HCT116 (cell line): ENCODE results near the gene KRI1. TPM values are rescaled to one million over a fixed set of nuclear protein-coding genes. Genes with fewer than 3 reads are reported as not detected.

Experiments
- ATF3 ChIP-seq: IDR thresholded peaks from 2 replicates; pipeline ENCODE4 v1.6.1; 2012
- EGR1 ChIP-seq: IDR thresholded peaks from 2 replicates; pipeline ENCODE4 v1.6.1; 2012; ENCODE audit warnings: low read depth
- ELF1 ChIP-seq: IDR thresholded peaks from 2 replicates; pipeline ENCODE4 v1.6.1; 2012; ENCODE audit warnings: low read depth, borderline replicate concordance
- EZH2phosphoT487 ChIP-seq: fragments of 200-600 bp; IDR thresholded peaks from 2 replicates; pipeline ENCODE4 v1.6.1; 2018; ENCODE audit warnings: antibody characterized with exemption, borderline replicate concordance
- FOSL1 ChIP-seq: IDR thresholded peaks from 2 replicates; pipeline ENCODE4 v1.6.1; 2012; ENCODE audit warnings: low read depth
- JUND ChIP-seq: IDR thresholded peaks from 2 replicates; pipeline ENCODE4 v1.6.1; 2012
- POLR2A ChIP-seq: IDR thresholded peaks from 2 replicates; pipeline ENCODE4 v1.7.0; 2011; ENCODE audit warnings: borderline replicate concordance; ENCODE audit not compliant: insufficient read depth, insufficient read length; ENCODE audit errors: extremely low read depth
- POLR2AphosphoS5 ChIP-seq: IDR thresholded peaks from 2 replicates; pipeline ENCODE4 v1.6.1; 2011; ENCODE audit warnings: mild to moderate bottlenecking, low read depth, low read length, moderate library complexity
- RAD21 ChIP-seq: IDR thresholded peaks from 2 replicates; pipeline ENCODE4 v1.6.1; 2012; ENCODE audit warnings: low read depth, mild to moderate bottlenecking
- SP1 ChIP-seq: IDR thresholded peaks from 2 replicates; pipeline ENCODE4 v1.6.1; 2012; ENCODE audit warnings: low read depth
- SRF ChIP-seq: IDR thresholded peaks from 2 replicates; pipeline ENCODE4 v1.6.1; 2012; ENCODE audit warnings: low read depth
- YY1 ChIP-seq: IDR thresholded peaks from 2 replicates; pipeline ENCODE4 v1.6.1; 2011; ENCODE audit warnings: low read length, low read depth, moderate library complexity, mild to moderate bottlenecking; ENCODE audit not compliant: insufficient replicate concordance; ENCODE audit errors: extremely low read depth
- ZBTB33 ChIP-seq: IDR thresholded peaks from 2 replicates; pipeline ENCODE4 v1.6.1; 2011; ENCODE audit warnings: mild to moderate bottlenecking, low read length, moderate library complexity; ENCODE audit not compliant: insufficient replicate concordance; ENCODE audit errors: extremely low read depth
- ZNF274 ChIP-seq: fragments of 200-500 bp; sonication (Bioruptor generic); IDR thresholded peaks from 2 replicates; pipeline ENCODE4 v1.6.1; 2014; ENCODE audit warnings: mild to moderate bottlenecking, low read depth, low read length, inconsistent platforms
- total RNA-seq: library from RNA; stranded (reverse); gene quantifications from one replicate; pipeline ENCODE4 v1.2.1, GENCODE V29; 2021; ENCODE audit not compliant: unreplicated experiment

The KRI1 gene
- total RNA-seq, 1 experiment from 2014 or later = 44.0 TPM

GRCh38 chr19:10587839-10588150 lies 22.0 kb upstream of the KRI1 start (continued):
- TF ChIP-seq EGR1 (no peak), ZNF274 (no peak), SP1 (no peak), ELF1 (no peak), RAD21 (no peak), YY1 (no peak), POLR2A (no peak), ATF3 (no peak), SRF (no peak), EZH2phosphoT487 (no peak), POLR2AphosphoS5 (no peak), JUND (no peak), ZBTB33 (no peak), FOSL1 (no peak)
